Endothelial cell of hepatic sinusoid (primary cell): ENCODE data around the gene PSG6.
"Not testable (repeated sequence)": the region's sequence is repeated elsewhere in the genome, so short reads cannot be mapped to it uniquely, and the experiment has no call there.

Source experiments
- in situ Hi-C: cut with HindIII; loops from 2 replicates; pipeline ENCODE4 v1.10.0; 2017; ENCODE audit warnings: low sequenced_read_pairs

The PSG6 gene

GRCh38 chr19:42911731-42912130 lies 6.0 kb downstream of the PSG6 start:
- in situ Hi-C loops, result not testable (repeated sequence)

GRCh38 chr19:42906162-42906561 lies 11.5 kb downstream of the PSG6 start:
- in situ Hi-C loops, result not testable (repeated sequence)

GRCh38 chr19:42900561-42900960 lies 17.1 kb downstream of the PSG6 start:
- in situ Hi-C loops, result not testable (repeated sequence)

- in situ Hi-C loops, result not testable (repeated sequence)
Measured at GRCh38 chr19:42899674-42900073, 18.0 kb downstream of the PSG6 start.

GRCh38 chr19:42899110-42899509 lies 18.6 kb downstream of the PSG6 start:
- in situ Hi-C loops, result not testable (repeated sequence)

- in situ Hi-C loops, result not testable (repeated sequence)
Measured at GRCh38 chr19:42898656-42899055, 19.0 kb downstream of the PSG6 start.

- in situ Hi-C loops, result not testable (repeated sequence)
Measured at GRCh38 chr19:42897729-42898128, 20.0 kb downstream of the PSG6 start.

GRCh38 chr19:42890446-42890845 lies 27.2 kb downstream of the PSG6 start:
- in situ Hi-C loops, result not testable (repeated sequence)

- in situ Hi-C loops, result not testable (repeated sequence)
Measured at GRCh38 chr19:42887876-42888445, 29.7 kb downstream of the PSG6 start.

- in situ Hi-C loops, result not testable (repeated sequence)
Measured at GRCh38 chr19:42882730-42883129, 35.0 kb downstream of the PSG6 start.

GRCh38 chr19:42882010-42882409 lies 35.7 kb downstream of the PSG6 start:
- in situ Hi-C loops, result not testable (repeated sequence)

GRCh38 chr19:42881279-42881678 lies 36.4 kb downstream of the PSG6 start:
- in situ Hi-C loops, result not testable (repeated sequence)

GRCh38 chr19:42880621-42881020 lies 37.1 kb downstream of the PSG6 start:
- in situ Hi-C loops, result not testable (repeated sequence)

- in situ Hi-C loops, result no loop called here
Measured at GRCh38 chr19:42879613-42880012, 38.1 kb downstream of the PSG6 start, which contains the start of gene PSG1. Gene PSG1, minus strand, starts transcription at chr19:42879713. Its CDS starts 132 bp downstream, at chr19:42879581.

- in situ Hi-C loops, result not testable (repeated sequence)
Measured at GRCh38 chr19:42876596-42876995, 41.1 kb downstream of the PSG6 start.

- in situ Hi-C loops, result not testable (repeated sequence)
Measured at GRCh38 chr19:42875881-42876280, 41.8 kb downstream of the PSG6 start.

GRCh38 chr19:42874901-42875813 lies 42.5 kb downstream of the PSG6 start:
- in situ Hi-C loops, result not testable (repeated sequence)

GRCh38 chr19:42874136-42874535 lies 43.6 kb downstream of the PSG6 start:
- in situ Hi-C loops, result not testable (repeated sequence)

- in situ Hi-C loops, result no loop called here
Measured at GRCh38 chr19:42872608-42873007, 45.1 kb downstream of the PSG6 start.

GRCh38 chr19:42857544-42857867 lies 60.2 kb downstream of the PSG6 start:
- in situ Hi-C loops, result no loop called here

- in situ Hi-C loops, result not testable (repeated sequence)
Measured at GRCh38 chr19:42856866-42857543, 60.7 kb downstream of the PSG6 start.

GRCh38 chr19:42854745-42855144 lies 62.9 kb downstream of the PSG6 start:
- in situ Hi-C loops, result not testable (repeated sequence)
